SK-N-SH treated with all-trans-retinoic acid at 6 μM for 48 hours (cell line): ENCODE results near the gene PIAS2.

Experiments used
- ATAC-seq: fragments of 200-7000 bp; cut with Tn5 transposase; 3 replicates; pipeline ENCODE4 v1.9.1; 2020; ENCODE audit warnings: mild to moderate bottlenecking, moderate library complexity
- ARNTL ChIP-seq: fragments of 450-650 bp; formaldehyde crosslinking; IDR thresholded peaks from 2 replicates; pipeline ENCODE4 v1.5.0; 2020; ENCODE audit warnings: low read depth, mild to moderate bottlenecking, moderate library complexity, borderline replicate concordance
- BACH2 ChIP-seq: fragments of 250-450 bp; sonication (Bioruptor Pico); IDR thresholded peaks from 2 replicates; pipeline ENCODE4 v1.9.0; 2021; ENCODE audit warnings: mild to moderate bottlenecking, borderline replicate concordance
- CREB5 ChIP-seq: fragments of 250-450 bp; sonication (Bioruptor Pico); IDR thresholded peaks from 2 replicates; pipeline ENCODE4 v1.5.1; 2020; ENCODE audit warnings: low read depth, mild to moderate bottlenecking, moderate library complexity
- CSDC2 ChIP-seq: fragments of 250-450 bp; sonication (Bioruptor Pico); IDR thresholded peaks from 2 replicates; pipeline ENCODE4 v1.5.0; 2020; ENCODE audit warnings: mild to moderate bottlenecking, moderate library complexity
- CSRNP3 ChIP-seq: fragments of 250-450 bp; sonication (Bioruptor Pico); IDR thresholded peaks from 2 replicates; pipeline ENCODE4 v1.5.1; 2021; ENCODE audit warnings: mild to moderate bottlenecking, moderate library complexity
- ESRRG ChIP-seq: fragments of 250-450 bp; sonication (Bioruptor Pico); IDR thresholded peaks from 2 replicates; pipeline ENCODE4 v1.6.1; 2021; ENCODE audit warnings: mild to moderate bottlenecking
- ISL1 ChIP-seq: fragments of 250-450 bp; sonication (Bioruptor Pico); IDR thresholded peaks from 2 replicates; pipeline ENCODE4 v2.1.2; 2022; ENCODE audit warnings: mild to moderate bottlenecking, moderate library complexity
- PATZ1 ChIP-seq: fragments of 250-450 bp; sonication (Bioruptor Pico); IDR thresholded peaks from 2 replicates; pipeline ENCODE4 v1.8.0; 2020; ENCODE audit warnings: mild to moderate bottlenecking, moderate library complexity, borderline replicate concordance
- POU6F1 ChIP-seq: fragments of 250-450 bp; sonication (Bioruptor Pico); IDR thresholded peaks from 2 replicates; pipeline ENCODE4 v1.8.0; 2021; ENCODE audit warnings: low read depth, mild to moderate bottlenecking, moderate library complexity, borderline replicate concordance
- PPARA ChIP-seq: fragments of 250-450 bp; sonication (Bioruptor Pico); IDR thresholded peaks from 2 replicates; pipeline ENCODE4 v1.5.0; 2020; ENCODE audit warnings: mild to moderate bottlenecking, borderline replicate concordance
- RARB ChIP-seq: fragments of 250-450 bp; sonication (Bioruptor Pico); IDR thresholded peaks from 2 replicates; pipeline ENCODE4 v1.8.0; 2021; ENCODE audit warnings: mild to moderate bottlenecking, moderate library complexity
- TCF4 ChIP-seq: fragments of 250-450 bp; sonication (Bioruptor Pico); IDR thresholded peaks from 2 replicates; pipeline ENCODE4 v1.8.0; 2021; ENCODE audit warnings: mild to moderate bottlenecking, moderate library complexity, borderline replicate concordance
- TSHZ2 ChIP-seq: fragments of 250-450 bp; sonication (Bioruptor Pico); IDR thresholded peaks from 2 replicates; pipeline ENCODE4 v1.5.0; 2020; ENCODE audit warnings: mild to moderate bottlenecking, moderate library complexity
- ZFP3 ChIP-seq: fragments of 250-450 bp; sonication (Bioruptor Pico); IDR thresholded peaks from 2 replicates; pipeline ENCODE4 v1.5.0; 2020; ENCODE audit warnings: mild to moderate bottlenecking, moderate library complexity
- ZFP30 ChIP-seq: fragments of 450-650 bp; formaldehyde crosslinking; IDR thresholded peaks from 2 replicates; pipeline ENCODE4 v1.5.0; 2022; ENCODE audit warnings: mild to moderate bottlenecking, moderate library complexity
- ZNF565 ChIP-seq: fragments of 450-650 bp; formaldehyde crosslinking; conservative IDR thresholded peaks from 2 replicates; pipeline ENCODE4 v1.5.0; 2020; ENCODE audit warnings: low read depth, mild to moderate bottlenecking, moderate library complexity
- ZNF70 ChIP-seq: fragments of 450-650 bp; formaldehyde crosslinking; IDR thresholded peaks from 2 replicates; pipeline ENCODE4 v1.5.0; 2020; ENCODE audit warnings: mild to moderate bottlenecking, moderate library complexity
- ZNF8 ChIP-seq: fragments of 450-650 bp; formaldehyde crosslinking; IDR thresholded peaks from 2 replicates; pipeline ENCODE4 v1.5.0; 2020; ENCODE audit warnings: mild to moderate bottlenecking, moderate library complexity

The PIAS2 gene

GRCh38 chr18:46856973-46857372, 60.3 kb downstream of the PIAS2 start:
- no peak for ATAC-seq
- no peak for TF ChIP-seq BACH2
- no peak for TF ChIP-seq ZNF70
- TF ChIP-seq PATZ1 (CRISPR knock-in tag), result no peak
- no peak for TF ChIP-seq ZFP30 (CRISPR knock-in tag)
- TF ChIP-seq PPARA, result no peak
- TF ChIP-seq CREB5 (CRISPR knock-in tag), result no peak
- TF ChIP-seq CSDC2, result no peak
- TF ChIP-seq ZFP3, result no peak

- ATAC-seq, result no peak
- TF ChIP-seq ARNTL (CRISPR knock-in tag), result no peak
- no peak for TF ChIP-seq ZFP3
- no peak for TF ChIP-seq ZNF70
- TF ChIP-seq CREB5 (CRISPR knock-in tag), result no peak
- TF ChIP-seq BACH2, result no peak
- TF ChIP-seq ESRRG (CRISPR knock-in tag), result no peak
- TF ChIP-seq PATZ1 (CRISPR knock-in tag), result no peak
Measured at GRCh38 chr18:46849007-46849406, 68.3 kb downstream of the PIAS2 start.

GRCh38 chr18:46843372-46843771, 73.9 kb downstream of the PIAS2 start:
- TF ChIP-seq CSDC2 (no peak), ZNF70 (no peak), ARNTL (CRISPR knock-in tag) (no peak), ZNF565 (CRISPR knock-in tag) (no peak), CREB5 (CRISPR knock-in tag) (no peak), ZFP30 (CRISPR knock-in tag) (no peak), CSRNP3 (CRISPR knock-in tag) (no peak), TCF4 (CRISPR knock-in tag) (no peak), PPARA (no peak), ESRRG (CRISPR knock-in tag) (no peak), POU6F1 (CRISPR knock-in tag) (no peak), ZNF8 (CRISPR knock-in tag) (no peak), ISL1 (no peak), ZFP3 (no peak), BACH2 (no peak), TSHZ2 (CRISPR knock-in tag) (no peak), PATZ1 (CRISPR knock-in tag) (no peak), RARB (CRISPR knock-in tag) (no peak)
- no peak for ATAC-seq
